ENCODE measurements around the gene STMN3.
"Not testable (repeated sequence)": the region's sequence is repeated elsewhere in the genome, so short reads cannot be mapped to it uniquely, and the experiment has no call there.

Gene STMN3

GRCh38 chr20:63675681-63676368, 22.6 kb upstream of the STMN3 start:
- no peak for TF ChIP-seq CTCF (IDR thresholded peaks at IDR 0.05; ENCODE audit: borderline replicate concordance, control extremely low read depth, extremely low read depth, insufficient read depth, missing control alignments)
- in situ Hi-C loops (cut with MboI; ENCODE audit: low sequenced_read_pairs, unreplicated experiment) = no loop called here
- no peak for DNase-seq (ENCODE audit: low spot score)

GRCh38 chr20:63673951-63674350, 20.7 kb upstream of the STMN3 start:
- no peak for TF ChIP-seq CTCF (IDR thresholded peaks at IDR 0.05; ENCODE audit: borderline replicate concordance, control extremely low read depth, extremely low read depth, insufficient read depth, missing control alignments)
- DNase-seq (ENCODE audit: low spot score) = no peak
- in situ Hi-C loops (cut with MboI; ENCODE audit: low sequenced_read_pairs, unreplicated experiment) = no loop called here

GRCh38 chr20:63672666-63673065, 19.4 kb upstream of the STMN3 start:
- no peak for TF ChIP-seq CTCF (IDR thresholded peaks at IDR 0.05; ENCODE audit: borderline replicate concordance, control extremely low read depth, extremely low read depth, insufficient read depth, missing control alignments)
- DNase-seq (ENCODE audit: low spot score) = no peak
- in situ Hi-C loops (cut with MboI; ENCODE audit: low sequenced_read_pairs, unreplicated experiment) = no loop called here

GRCh38 chr20:63671695-63672094, 18.5 kb upstream of the STMN3 start:
- in situ Hi-C loops (cut with MboI; ENCODE audit: low sequenced_read_pairs, unreplicated experiment); DNase-seq (ENCODE audit: low spot score): not testable (repeated sequence)

- in situ Hi-C loops (cut with MboI; ENCODE audit: low sequenced_read_pairs, unreplicated experiment) = no loop called here
- DNase-seq (ENCODE audit: low spot score) = no peak
- TF ChIP-seq CTCF (IDR thresholded peaks at IDR 0.05; ENCODE audit: borderline replicate concordance, control extremely low read depth, extremely low read depth, insufficient read depth, missing control alignments) = no peak
Measured at GRCh38 chr20:63668351-63668750, 15.1 kb upstream of the STMN3 start.

- no peak for DNase-seq (ENCODE audit: low spot score)
- no peak for TF ChIP-seq CTCF (IDR thresholded peaks at IDR 0.05; ENCODE audit: borderline replicate concordance, control extremely low read depth, extremely low read depth, insufficient read depth, missing control alignments)
- in situ Hi-C loops (cut with MboI; ENCODE audit: low sequenced_read_pairs, unreplicated experiment) = no loop called here
Measured at GRCh38 chr20:63667858-63668257, 14.6 kb upstream of the STMN3 start.

- in situ Hi-C loops (cut with MboI; ENCODE audit: low sequenced_read_pairs, unreplicated experiment) = no loop called here
- no peak for DNase-seq (ENCODE audit: low spot score)
- no peak for TF ChIP-seq CTCF (IDR thresholded peaks at IDR 0.05; ENCODE audit: borderline replicate concordance, control extremely low read depth, extremely low read depth, insufficient read depth, missing control alignments)
Measured at GRCh38 chr20:63665708-63666107, 12.5 kb upstream of the STMN3 start.

All from GM13976 (cell line).